ENCODE data around the gene APOH.

APOH gene

DNA sequence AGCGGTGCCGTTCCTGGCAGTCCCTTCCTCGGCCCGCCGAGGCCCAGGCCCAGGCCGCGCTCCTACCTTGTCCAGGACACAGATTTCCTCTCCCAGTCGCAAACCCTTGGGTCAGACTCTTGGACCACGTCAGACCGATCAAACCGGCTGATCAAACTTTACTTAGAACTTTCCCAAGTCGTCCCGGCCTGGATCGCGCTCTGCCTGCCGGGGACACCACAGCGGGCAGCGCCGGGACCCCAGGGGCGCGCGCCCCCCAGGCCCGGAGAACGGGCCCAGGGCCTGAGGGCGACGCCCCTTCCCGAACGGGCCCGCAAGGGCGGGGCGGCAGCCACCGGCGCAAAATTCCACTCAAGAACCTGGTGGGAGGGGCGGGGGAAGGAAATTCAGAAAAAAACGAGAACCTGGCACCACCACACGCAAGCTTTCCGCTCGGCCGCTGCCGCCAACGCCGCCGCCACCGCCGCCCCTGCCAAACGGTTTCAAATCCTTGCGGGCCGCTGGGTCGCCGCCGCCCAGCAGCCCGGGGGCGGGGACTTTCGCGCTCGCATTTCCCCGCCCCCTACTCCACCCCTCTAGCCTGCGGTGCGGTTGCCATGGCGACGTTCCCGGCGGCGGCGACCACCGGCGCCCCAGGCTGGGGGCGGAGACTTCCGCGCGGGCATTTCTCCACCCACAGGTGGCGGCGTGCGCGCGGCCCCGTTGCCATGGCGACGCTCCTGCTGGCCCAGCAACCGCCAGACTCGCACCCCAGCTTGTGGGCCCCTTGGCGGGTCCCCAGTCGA, 37.4 kb downstream of the APOH start, which contains the start of gene CEP112:
Gene CEP112, minus strand, starts transcription at position 541 of the 785 bp plus-strand sequence.
- peak; percentile 95 for DNase-seq (ENCODE audit: low spot score)

DNA sequence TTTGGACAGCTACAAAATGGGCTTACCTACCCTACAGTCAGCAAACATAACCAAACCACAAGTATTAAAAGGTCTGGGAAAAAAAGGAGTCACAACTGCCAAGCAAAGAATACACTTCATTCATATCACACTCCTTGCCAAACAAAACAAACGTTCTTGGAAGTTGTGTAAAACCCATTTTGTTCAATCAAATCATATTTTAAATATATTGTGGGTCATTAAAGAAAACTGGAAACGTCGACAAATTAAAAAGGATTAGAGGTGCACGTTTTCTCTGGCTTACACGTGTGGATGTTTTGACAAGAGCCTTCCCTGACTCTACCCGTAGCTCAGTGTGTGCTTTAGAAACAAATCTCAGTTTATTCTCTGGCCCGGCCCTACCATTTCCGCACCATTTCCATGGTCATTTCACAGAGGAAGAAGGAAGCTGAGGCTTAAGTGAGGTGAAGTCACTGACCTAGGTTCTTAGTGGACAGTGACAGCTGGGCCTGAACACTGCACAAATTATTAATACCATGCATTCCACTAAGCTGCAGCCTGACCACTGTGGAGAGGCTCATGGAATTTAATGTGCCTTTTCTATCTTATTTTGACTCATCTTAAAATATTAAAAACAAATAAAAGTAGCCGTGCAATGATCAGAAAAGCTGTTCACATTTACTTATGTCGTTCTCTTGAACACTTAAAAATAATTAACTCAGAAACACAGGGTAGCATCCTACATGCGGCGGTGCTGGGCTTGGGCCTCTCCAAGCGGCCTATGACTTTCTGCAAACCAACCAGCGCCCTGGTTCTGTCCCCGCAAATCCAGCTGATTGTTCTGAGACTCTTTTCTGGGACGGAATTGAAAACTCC, 38.2 kb downstream of the APOH start:
- DNase-seq (ENCODE audit: low spot score), result peak; percentile 55

DNA sequence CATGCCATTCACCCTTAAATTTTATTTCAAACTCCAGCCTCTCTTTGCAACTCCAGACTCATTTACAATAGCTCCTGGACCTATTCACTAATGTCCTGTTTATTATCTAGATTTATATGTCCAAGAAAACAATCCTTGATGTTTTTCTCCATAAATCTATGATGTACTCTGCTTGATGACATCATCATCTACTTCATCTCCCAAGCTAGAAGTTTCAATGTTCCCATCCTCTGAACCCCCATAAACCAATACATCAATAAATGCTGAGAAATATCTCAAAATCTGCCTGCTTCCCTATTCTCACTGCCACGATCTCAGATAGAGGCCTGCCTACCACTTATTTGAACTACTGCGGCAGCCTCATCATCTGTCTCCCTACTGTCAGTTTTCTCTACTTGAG, 41.5 kb downstream of the APOH start:
- DNase-seq (ENCODE audit: low spot score), result no peak

DNA sequence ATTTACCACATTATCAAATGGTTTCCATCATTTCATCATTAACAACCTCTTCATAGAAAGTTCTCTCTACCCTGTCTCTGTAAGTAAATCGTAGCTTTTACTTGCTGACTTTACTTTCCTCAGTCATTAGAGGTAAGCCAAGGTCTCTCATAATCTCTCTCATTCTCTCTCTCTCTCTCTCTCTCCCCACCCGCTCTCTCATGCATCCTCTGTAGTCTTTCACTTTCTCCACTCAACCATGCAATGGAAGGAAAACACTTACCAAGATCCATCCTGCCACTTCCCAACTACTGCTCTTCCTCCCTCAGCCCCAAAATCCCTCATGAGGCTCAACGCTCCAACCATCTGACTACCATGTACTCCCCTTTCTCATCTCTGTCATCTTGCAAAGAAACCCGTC, 43.4 kb downstream of the APOH start:
- no peak for DNase-seq (ENCODE audit: low spot score)

DNA sequence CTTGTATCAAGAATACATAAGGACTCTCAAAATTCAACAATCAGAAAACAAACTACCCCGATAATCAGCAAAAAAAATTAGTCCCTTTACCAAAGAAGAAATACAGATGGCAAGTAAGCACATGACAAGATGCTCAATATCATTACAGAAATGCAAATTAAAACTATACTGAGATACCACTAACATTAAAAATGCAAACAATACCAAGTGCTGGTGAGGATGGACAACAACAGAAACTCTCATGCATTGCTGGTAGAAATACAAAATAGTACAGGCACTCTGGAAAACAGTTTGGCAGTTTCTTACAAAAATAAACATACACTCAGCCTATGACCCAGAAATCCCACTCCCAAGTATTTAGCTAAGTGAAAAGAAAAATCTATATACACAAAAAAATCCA, 44.8 kb downstream of the APOH start:
- no peak for DNase-seq (ENCODE audit: low spot score)

DNA sequence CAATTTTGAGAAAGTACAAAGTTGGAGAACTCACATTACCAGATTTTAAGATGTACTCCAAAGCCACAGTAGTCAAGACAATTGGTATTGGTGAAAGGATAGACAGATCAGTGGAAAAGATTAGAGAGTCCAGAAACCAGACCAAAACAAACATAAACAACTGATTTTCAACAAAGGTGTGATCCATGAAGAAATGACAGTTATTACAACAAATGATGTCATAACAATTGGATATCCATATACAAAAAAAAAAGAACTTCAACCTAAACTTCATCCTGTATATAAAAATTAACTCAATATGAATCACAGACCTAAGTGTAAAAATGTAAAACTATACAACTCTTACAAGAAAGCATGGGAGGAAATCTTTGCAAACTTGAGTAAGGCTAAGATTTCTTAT, 45.7 kb downstream of the APOH start:
- no peak for DNase-seq (ENCODE audit: low spot score)

DNA sequence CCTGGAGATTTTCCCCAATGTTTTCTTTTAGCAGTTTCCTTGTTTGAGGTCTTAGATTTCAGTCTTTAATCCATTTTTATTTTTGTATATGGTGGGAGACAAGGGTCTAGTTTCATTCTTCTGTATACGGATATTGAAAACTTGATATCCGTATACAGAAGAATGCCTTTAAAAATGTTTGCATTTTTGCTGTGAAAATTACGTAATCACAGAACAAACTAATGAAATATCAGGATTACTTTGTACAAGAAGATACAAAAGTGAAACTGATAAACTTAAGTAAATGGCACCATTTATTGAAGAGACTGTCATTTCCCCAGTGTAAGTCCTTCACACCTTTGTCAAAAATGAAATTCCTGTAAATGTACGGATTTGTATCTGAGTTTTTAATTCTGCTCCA, 50.6 kb downstream of the APOH start:
- DNase-seq (ENCODE audit: low spot score), result no peak

DNA sequence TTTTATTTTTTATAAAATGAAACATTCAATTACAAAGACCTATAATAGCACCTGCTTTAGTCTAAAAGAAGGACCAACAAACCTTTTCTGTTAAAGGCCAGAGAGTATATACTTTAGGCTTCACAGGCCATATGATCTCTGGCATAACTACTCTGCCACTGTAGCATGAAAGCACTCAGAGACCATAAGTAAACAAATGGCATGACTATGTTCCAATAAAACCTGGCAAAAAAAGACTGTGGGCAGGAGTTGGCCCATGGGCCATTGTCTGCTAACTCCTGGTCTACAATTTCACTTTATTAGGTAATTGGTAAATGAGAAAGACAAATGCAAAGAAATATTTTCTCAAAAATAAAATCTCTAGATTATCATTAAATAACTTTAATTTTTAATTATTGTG, 52.2 kb downstream of the APOH start:
- DNase-seq (ENCODE audit: low spot score), result no peak

DNA sequence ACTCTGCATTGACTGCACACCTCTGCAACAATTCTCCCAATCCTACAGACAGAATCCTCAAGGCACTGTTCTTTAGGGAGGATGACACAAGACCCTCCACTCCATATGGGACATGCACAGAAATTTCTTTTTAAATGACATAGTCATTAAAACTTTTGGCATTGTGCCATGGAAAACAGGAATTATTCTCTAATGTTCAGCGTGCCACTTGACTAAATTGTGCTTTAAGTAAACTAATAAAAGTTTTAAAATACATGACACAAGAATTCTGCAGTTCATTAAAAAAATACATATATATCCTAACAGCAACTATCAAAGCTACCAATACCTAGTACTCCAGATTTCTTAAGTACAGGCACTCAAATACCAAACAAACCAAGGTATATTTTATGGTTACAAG, 53.3 kb downstream of the APOH start:
- no peak for DNase-seq (ENCODE audit: low spot score)

DNA sequence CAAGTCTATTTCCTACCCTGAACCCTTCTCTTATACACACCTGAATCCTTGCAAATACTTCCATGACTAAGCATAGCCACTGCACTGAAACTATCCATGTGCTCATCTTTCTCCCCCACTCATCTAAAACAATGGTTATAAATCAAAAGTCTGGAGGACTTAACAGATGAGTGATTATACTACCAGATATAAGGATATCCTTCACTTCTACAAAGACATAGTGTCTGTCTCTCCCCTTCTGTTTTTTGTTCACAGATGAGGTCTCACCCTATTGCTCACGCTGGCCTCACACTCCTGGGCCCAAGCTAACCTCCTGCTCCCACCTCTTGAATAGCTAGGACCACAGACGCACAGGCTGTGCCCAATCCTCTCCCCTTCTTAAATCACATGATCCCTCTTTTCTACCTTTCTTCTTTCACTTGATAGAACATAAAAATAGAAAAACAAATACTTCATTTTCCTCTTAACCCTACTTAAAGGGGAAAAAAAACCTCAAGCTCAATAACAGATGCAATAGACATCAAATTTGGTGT, 56.5 kb downstream of the APOH start:
- no peak for DNase-seq (ENCODE audit: low spot score)

DNA sequence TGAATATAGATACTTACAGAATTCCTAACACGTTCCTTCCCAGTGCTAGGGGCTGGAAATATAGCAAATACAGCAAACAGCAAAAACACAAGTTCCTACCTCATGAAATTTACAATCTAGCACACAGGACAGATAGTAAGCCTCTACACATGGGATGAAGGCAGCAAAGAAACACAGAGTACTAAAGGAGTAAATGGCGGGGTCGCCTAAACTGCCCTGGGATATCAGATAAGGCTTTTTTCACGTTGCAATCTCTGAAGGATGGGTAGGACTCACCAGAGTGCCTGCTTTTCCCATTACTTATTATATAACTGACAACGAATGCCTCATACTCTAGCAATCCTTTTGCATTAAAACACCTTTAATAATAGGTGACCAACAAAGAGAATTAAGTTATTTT, 57.1 kb downstream of the APOH start:
- DNase-seq (ENCODE audit: low spot score), result no peak

DNA sequence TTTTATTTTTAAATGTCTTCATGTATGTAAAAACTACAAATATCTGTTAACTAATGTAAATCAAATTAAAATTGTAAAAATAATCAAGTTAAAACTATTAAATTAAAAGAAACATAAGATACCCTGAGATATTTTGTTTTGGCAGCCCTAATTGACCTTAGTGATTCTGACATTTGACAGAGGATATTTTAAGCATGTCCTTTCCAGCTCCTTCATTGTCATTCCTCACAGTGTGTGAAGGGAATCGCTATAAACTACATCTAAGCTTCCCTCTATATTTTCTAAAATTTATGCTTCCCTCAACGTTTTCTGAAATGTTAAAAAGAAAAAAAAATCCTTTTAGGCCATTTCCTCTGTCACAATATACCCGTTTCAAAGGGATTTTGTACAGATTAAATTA, 57.5 kb downstream of the APOH start:
- DNase-seq (ENCODE audit: low spot score), result no peak

DNA sequence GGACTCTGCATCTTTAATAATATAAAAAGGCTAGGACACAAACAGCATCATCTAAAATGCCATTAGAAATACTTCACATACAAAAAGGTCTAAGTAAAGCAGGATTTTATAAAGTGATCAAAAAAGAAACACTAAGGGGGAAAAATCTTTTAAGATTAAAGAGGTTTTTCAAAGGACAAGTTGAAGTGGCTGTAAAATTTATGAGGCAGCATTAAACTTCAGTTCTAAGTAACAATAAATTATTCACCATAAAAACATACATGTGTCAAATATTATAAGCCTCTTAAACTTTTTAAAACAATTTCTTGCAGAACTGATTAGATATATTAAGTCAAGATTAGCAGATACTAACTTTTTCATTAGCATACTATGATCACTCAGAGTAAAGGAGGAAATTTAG, 58.0 kb downstream of the APOH start:
- no peak for DNase-seq (ENCODE audit: low spot score)

DNA sequence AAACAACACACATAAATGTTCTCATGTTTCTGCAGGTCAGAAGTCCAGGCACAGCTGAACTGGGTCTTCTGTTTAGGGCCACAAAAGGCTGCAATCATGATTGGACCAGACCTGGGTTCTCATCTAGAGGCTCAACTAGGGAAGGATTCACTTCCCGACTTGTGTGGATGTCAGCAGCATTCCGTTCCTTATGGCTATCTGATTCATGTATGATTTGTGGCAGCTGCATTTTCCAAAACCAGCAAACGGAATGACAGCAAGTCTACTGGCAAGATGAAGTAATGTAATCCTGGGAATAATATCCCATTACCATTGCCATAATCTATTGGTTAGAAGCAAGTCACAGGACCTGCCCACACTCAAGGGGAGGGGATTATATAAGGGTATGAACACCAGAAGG, 59.4 kb downstream of the APOH start:
- DNase-seq (ENCODE audit: low spot score), result no peak

DNA sequence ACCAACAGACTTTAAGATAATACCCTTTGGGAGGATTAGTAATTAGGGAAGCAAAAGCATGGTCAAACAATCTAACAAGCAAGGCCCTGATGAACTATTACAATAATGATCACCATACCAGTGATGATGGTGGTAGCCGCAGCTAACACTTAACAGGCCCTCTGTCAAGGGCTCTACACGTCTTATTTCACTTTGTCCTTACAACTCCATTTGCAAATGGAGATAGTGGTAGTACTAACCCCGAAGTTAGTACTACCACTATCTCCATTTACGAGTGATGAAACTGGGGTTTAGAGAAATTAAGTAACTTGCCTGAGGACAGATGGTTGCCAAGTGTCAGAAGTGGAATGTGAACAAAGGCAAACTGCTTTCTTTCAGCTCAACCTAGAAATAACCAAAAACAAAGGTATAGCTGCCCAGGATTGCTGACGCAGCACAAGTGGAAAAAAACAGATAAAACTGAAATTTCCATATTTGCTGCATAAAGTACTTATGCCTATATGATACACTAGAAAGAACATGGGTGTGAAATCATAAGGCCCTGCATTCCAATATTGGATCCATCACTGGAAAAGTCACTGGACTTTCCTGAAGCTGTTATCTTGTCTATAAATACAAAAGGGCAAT, 61.9 kb downstream of the APOH start:
- no peak for DNase-seq (ENCODE audit: low spot score)

DNA sequence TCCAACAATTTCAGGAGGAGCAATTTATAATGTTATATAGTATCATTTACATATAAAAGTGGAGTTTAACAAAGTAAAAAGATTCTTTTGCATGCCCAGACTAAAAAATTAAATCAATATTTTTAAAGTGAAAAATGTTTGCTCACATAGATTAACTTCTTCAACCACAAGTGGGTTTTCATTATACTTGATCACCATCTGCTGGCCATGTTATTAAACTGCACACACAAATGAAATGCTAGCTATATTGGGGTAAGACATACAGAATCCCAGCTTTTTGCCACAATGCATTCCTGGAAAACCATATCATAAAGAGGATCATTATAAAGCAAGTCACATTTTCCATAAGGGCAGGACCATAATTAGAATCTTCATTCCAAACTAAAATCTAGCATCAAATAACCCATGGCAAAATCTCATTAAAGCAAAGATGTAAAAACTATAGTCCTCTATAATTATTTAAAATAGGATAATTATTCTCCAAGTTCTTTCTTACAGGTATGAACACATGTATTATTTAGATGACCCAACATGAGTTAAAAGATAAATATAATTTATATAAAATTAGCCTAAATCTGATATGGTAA, 63.6 kb downstream of the APOH start:
- DNase-seq (ENCODE audit: low spot score), result peak; percentile 64
